Stimulated activated CD4-positive, alpha-beta T cell treated with anti-CD3 and anti-CD28 coated beads, TNF-alpha, amount 100 ng/mL, for 48 hours (primary cell): ENCODE data around the gene TRIM39.

Source experiments
- DNase-seq, 3 donors: peaks; one replicate each; pipeline ENCODE4 v3.0.0-alpha.2; 2020; ENCODE audit warnings: low read depth in 3 of 3

TRIM39 gene

DNA sequence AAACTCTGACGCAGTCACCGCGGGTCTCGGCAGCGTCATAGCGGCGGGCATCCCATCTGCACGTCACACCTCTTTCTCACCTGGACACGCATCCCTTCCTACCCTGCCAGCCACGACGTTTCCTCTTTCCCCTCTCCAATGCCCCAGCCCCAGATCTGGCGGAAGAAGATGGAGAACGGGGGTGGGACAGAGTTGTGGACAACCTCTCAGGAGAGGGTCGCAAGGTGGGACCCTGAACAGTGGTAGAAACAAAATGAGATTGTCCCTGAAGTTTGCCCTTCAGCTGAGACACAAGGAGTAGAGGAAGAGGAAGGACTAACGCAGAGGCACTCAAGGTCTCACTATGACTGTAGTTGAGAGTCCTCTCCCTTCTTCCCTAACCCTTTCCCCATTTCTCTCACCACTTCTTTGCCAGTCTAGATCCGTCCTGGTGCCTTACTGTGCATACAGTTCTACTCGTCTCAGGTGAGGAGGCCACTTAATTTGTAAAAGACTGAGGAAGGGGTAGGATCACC, 562 bp downstream of the TRIM39 start:
- DNase-seq = no peak

DNA sequence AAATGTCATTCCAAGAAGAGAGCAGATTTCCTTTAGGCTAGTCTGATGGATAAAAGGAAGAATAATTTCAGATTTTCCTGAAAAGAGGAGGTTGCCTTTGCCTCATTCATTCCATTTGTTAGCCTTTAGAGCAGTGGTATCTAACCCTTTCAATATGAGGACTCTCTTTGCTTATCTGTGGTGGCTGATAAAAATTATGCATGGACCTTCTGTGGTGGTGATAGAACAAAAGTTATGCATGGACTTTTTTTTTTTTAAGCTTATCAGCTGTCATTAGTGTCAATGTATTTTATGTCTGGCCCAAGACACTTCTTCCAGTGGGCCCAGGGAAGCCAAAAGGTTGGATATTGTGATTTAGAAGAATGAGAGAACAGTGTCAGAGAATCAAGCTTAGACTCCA, 1.7 kb downstream of the TRIM39 start:
- DNase-seq = no peak

GRCh38 chr6:30329331-30329730, 2.6 kb downstream of the TRIM39 start:
- no peak for DNase-seq

GRCh38 chr6:30331981-30332380, 5.3 kb downstream of the TRIM39 start:
- no peak for DNase-seq

- no peak for DNase-seq
Measured at GRCh38 chr6:30334075-30334783, 7.5 kb downstream of the TRIM39 start.

- no peak for DNase-seq
Measured at GRCh38 chr6:30340589-30341054, 13.9 kb downstream of the TRIM39 start.

DNA sequence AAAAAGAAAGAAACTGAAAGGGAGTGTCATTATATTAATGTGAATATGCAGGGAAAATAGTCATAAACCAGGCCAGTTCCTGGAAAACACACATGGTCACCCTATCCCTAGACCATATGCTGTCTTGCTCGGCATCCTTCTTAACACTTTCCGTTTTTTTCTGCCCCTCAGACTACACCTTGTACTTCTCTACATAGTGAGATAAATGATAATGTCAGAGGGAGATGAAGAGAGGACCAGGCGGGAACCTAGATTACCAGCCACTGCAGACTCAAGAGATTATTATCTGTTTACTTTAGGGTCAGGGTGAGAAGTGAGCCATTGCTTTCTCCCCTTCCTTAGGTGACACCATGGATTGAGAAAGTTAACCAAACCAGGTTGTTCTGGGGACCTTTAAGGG, 14.5 kb downstream of the TRIM39 start:
- no peak for DNase-seq

- no peak for DNase-seq
Measured at GRCh38 chr6:30341728-30342127, 15.0 kb downstream of the TRIM39 start.

DNA sequence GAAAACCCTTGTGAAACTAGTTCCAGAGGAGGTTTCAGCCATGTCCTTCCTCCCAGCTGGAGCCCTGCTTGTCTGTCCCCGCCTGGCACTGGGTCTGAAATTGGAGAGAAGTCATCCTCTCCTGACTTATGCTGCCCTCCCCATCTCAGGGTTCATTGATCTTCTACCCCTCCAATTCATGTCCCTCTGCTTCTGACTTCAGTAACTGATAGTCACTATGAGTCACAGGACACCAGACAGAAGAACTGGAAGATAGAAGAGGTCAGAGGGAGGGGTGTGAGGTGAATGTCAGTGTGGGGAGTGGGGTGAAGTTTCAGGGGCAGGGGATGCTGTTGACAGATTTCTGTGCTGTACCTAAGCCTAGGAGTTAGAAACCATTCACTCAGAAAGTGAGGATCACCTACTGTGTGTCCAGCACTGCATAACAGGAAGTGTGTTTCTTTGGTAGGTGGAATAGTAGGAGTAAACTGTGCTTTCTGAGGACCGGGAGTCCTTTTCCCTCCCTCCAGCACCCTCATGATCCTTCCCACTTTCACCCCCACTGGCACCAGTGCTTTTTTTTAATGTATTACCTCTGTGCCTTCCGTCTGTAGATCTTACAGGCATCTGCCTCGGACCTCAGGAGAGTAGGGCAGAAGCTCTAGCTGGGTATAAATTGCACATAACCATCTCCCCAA, 17.6 kb downstream of the TRIM39 start:
- DNase-seq = no peak

- peak; percentile 77 to 84 (median 80) for DNase-seq
Measured at GRCh38 chr6:30344868-30345671, 18.3 kb downstream of the TRIM39 start, which contains the start of gene RPP21. RPP21 (plus strand) TSS chr6:30345156; CDS start chr6:30345172, 16 bp downstream.

- DNase-seq = no peak
Measured at GRCh38 chr6:30345852-30346251, 19.1 kb downstream of the TRIM39 start.

- DNase-seq = no peak
Measured at GRCh38 chr6:30348957-30349356, 22.2 kb downstream of the TRIM39 start.

DNA sequence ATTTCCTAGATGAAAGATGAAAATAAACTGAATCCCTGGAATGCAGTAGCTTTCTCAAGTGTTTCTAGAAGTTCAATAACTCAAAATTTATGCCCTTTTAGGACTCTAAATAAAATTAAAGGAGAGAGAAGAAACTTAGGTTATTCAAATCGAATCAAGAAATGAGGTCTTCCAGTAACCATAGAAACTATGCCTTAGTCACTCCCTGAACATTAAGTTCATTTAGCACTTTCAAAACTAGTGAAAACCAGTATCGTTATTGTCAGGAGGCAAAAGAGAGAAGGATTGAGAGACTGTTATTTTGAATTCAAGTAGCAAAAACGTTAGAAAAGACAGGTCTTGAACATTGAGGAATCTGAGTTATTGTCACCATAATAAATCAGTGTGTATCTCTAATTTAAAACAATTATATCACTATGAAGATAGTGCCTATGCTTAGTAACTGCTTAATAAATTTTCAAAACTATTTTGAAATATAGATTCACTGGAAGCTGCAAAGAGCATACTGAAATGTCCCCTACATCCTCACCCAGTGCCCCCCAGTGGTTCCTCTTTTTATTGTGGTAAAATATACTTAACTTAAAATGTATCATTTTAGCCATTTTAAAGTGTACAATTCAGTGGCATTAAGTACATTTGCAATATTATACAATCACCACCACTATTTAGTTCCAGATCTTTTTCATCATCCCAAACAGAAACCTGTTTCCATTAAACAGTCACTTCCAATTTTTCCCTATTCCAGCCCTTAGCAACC, 22.9 kb downstream of the TRIM39 start:
- DNase-seq = no peak

GRCh38 chr6:30350524-30350923, 23.8 kb downstream of the TRIM39 start:
- no peak for DNase-seq

GRCh38 chr6:30352550-30352949, 25.8 kb downstream of the TRIM39 start:
- DNase-seq = no peak

DNA sequence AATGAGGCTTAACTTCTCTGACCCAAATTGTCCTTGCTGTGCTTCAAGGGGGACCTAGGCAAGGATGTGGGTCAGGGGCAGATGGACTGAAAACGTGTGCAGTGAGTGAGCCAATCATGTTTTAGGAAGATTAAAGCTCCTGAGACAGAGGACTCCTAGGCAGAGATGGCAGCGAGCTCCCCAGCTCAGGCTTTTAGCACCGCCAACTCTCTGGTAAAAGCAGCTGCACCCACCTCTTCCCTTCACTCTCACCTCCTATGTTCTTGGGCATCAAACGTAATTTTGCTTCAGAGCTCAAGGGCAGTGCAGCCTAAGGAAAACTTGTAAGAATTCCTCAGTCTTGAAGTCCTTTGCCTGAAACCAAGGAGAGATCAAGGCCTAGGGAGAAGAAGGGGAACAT, 28.6 kb downstream of the TRIM39 start:
- no peak for DNase-seq

GRCh38 chr6:30356536-30356935, 29.8 kb downstream of the TRIM39 start:
- no peak for DNase-seq

GRCh38 chr6:30357678-30358540, 31.2 kb downstream of the TRIM39 start:
- peak; percentile 11 to 30 (median 16) for DNase-seq

DNA sequence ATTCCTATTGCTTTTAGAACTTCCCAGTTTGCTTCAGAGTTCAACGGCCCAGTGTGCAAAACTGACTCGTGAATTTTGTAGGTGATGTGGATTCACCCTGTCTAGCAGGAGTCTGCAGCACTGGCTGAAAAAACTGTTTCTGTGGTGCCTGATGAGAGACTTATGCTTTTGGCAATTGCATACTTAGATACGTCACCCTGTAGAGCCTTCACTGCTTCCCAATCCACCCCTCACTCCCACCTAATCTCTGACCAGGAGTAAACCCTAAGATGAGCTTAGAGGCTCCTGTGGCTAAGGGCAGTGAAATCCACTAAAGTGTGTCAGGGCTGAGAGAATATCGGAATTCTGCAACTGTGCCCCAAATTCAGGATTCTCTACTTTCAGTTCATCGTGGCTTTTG, 32.5 kb downstream of the TRIM39 start:
- DNase-seq = no peak

DNA sequence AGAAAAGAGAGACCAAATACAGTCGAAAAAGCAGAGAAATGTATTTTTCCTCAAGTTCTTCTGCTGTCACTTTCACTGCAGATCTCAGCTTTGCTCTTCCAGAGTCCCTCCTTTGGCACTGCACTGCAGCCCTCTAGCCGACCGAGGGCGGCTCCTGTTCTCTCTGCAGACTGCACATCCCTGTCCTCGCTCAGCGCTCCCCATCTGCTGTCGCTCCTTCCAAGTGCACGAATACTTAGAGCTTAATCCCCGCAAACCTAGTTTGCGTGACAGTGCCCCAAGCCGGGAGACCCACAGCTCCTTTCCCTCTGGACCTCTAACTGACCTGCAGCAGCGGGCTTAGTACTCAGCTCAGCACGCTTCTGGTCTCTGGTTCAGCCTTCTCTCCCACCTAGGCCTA, 33.4 kb downstream of the TRIM39 start:
- no peak for DNase-seq

- no peak for DNase-seq
Measured at GRCh38 chr6:30361661-30362060, 34.9 kb downstream of the TRIM39 start.
